Retinal pigment epithelial cell (primary cell): Measurements from ENCODE around the gene BAG1.

ENCODE experiments used
- DNase-seq: peaks from one replicate; pipeline ENCODE4 v3.0.0-alpha.2; 2010; ENCODE audit warnings: low read depth
- H3K4me3 ChIP-seq: 2 replicates; pipeline ENCODE4 v1.5.1; 2011; ENCODE audit warnings: mild to moderate bottlenecking, low read length, control low read depth, moderate library complexity
- TF ChIP-seq, protein P1 (sequence below): conservative IDR thresholded peaks from 2 replicates; pipeline ENCODE4 v1.5.1; 2011; ENCODE audit warnings: low read depth, low read length, control low read depth, inconsistent platforms

The BAG1 gene

DNA sequence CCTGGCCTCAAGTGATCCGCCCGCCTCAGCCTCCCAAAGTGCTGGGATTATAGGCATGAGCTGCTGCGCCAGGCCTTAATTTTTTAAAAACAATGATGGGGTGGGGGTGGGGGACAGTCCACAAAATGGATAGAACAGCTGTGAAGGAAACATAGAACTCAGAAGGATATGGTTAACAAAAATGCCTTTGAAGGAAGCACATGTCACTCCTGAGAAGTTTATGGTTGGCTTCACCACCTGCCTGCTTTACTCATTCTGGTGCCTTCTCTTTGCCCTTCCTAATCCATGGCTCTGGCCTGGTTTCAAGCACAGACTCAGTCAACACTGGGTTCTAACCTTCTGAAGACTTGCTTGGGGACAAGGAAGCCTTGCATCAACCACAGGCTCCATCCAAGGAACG is 10.3 kb downstream of the BAG1 start:
- TF ChIP-seq, protein P1, sequence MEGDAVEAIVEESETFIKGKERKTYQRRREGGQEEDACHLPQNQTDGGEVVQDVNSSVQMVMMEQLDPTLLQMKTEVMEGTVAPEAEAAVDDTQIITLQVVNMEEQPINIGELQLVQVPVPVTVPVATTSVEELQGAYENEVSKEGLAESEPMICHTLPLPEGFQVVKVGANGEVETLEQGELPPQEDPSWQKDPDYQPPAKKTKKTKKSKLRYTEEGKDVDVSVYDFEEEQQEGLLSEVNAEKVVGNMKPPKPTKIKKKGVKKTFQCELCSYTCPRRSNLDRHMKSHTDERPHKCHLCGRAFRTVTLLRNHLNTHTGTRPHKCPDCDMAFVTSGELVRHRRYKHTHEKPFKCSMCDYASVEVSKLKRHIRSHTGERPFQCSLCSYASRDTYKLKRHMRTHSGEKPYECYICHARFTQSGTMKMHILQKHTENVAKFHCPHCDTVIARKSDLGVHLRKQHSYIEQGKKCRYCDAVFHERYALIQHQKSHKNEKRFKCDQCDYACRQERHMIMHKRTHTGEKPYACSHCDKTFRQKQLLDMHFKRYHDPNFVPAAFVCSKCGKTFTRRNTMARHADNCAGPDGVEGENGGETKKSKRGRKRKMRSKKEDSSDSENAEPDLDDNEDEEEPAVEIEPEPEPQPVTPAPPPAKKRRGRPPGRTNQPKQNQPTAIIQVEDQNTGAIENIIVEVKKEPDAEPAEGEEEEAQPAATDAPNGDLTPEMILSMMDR, result no peak
- H3K4me3 ChIP-seq, result no peak overlapping the region
- no peak for DNase-seq

DNA sequence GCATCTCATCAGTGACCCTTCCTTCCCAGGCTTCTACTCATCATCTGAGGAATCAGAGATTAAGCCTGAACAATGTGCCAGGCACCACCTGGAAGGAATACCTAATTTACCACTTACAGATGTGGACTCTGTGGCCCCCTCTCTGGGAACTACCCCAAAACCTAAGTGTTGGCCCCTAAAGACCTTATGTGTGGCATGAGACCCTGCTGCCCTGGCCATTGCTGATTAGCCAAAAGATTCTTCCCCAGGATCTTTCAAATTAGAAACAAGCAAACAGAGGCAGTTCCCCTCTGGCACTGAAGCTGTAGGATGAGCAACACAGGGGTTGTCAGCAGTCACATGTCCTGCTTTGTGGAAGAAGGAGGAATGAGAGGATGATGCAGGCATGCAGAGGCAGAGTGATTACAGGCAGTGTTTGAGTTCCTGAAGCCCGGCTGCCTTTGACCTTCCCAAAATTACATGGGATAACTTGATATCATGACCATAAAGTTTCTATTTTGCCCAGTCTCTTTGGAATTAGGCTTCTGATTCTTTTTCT is 14.0 kb downstream of the BAG1 start:
- no peak overlapping the region for H3K4me3 ChIP-seq

DNA sequence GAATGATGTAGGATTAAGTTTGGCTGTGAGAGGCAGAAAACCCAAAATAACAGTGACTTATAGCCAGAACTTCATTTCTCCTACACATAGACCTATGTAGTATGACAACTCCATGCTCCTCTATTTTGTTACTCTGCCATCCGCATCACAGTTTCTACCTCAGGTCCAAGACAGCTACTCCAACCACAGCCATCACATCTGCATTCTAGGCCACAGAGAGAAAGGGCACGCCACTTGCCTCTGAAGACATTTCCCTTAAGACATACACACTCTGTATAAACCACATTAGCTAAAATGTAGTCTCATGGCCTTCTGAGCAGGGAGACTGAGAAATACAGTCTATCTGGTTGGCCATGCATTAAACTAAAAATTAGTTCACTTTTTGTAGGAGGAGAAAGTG is 14.5 kb downstream of the BAG1 start:
- no peak overlapping the region for H3K4me3 ChIP-seq
- no peak for DNase-seq
- TF ChIP-seq, protein P1, result no peak

More for the DNA sequence above, 14.0 kb downstream of the BAG1 start:
- DNase-seq, result no peak
- TF ChIP-seq, protein P1, result no peak

DNA sequence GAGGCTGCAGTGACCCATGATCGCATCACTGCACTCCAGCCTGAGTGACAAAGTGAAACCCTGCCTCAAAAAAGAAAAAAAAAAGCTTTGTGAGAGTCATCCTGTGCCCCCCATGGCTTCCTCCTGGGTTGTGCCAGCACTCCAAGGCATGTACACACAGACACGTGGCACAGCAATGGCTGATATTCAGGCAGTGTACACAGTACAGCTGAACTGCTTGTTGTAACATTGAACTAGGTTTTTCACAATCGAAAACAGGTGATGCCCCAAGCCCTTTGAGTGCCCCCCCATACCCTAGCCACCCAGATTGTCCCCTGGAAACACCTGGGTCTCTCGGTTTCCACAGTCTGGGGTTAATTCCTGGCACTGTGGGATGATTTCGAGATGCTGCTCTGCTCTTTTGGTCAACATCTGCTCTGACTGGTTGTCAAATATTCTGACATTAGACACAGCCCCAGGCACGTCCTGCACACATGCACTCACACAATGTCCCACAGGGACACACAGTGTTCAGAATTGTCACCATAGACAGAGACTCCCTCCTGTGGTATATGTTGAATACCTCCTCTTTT is 15.3 kb downstream of the BAG1 start:
- H3K4me3 ChIP-seq, result no peak overlapping the region
- no peak for DNase-seq
- TF ChIP-seq, protein P1, result no peak

DNA sequence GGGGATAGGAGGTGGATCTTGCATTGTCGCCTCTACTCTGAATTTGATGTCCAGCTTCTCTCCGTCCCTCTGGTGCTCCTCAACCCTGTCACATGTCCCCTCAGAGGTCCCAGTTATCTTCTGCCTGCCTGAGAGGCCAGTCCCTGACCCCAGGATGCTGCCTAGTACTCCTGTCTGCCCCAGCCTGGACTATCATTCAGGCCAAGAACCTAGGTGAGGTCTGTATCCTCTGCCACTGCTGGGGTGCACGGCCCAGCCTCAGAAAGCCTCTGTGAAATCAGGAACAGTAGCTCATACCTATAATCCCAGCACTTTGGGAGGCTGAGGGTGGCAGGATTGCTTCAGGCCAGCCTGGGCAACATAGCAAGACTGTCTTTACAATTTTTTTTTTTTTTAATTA is 15.9 kb downstream of the BAG1 start:
- TF ChIP-seq, protein P1, result no peak
- DNase-seq, result no peak
- H3K4me3 ChIP-seq, result no peak overlapping the region

DNA sequence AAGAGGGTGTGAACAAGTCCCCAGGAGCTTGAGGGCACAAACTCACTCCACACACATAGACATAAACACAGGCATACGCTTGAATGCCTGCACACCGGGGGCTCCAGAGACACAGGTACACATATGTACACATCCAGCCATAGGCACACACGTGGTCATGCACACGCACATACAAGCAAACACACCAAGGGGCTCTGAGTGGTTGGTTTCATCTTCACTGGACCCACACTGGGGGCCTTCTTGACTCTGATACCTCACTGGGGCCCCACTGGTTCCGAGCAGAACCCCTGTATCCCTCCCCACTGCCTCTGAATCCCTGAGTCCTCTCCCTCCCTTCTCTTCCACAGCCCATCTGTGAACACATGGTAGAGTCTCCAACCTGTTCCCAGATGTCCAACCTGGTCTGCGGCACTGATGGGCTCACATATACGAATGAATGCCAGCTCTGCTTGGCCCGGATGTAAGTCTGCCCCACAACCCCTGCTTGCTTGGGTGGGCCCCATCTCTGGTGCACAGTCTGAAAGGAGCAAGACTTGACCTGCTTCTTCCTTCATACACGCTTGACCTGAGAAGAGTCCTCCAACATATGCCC is 18.1 kb downstream of the BAG1 start:
- no peak overlapping the region for H3K4me3 ChIP-seq
- TF ChIP-seq, protein P1, result no peak
- no peak for DNase-seq

DNA sequence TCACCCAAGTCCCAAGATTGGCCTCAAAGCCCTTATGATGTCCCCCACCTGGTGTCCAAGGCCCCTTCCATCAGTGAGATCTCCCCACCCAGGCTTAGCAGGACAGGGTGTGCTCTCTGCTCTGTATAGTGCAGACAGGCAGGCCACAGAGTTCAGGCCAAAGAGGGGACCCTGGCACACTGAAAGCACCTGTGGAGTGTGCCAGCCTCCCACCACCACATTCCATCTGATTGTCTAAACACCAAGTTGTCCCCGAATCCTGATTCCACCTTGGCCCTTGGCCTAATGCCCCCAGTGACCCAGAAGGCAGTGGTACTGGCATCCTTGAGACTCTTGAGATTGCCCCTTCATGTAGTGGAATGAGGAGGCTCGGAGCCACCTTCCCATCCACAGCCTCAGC is 19.2 kb downstream of the BAG1 start:
- TF ChIP-seq, protein P1, result no peak
- no peak overlapping the region for H3K4me3 ChIP-seq
- DNase-seq, result no peak
